GM12878 (cell line): Measurements from ENCODE around the gene HMCN2. TPM values are rescaled to one million over a fixed set of nuclear protein-coding genes. Genes with fewer than 3 reads are reported as not detected.

Experiments used
- ATAC-seq: fragments of 200-7000 bp; cut with Tn5 transposase; 3 replicates; pipeline ENCODE4 v1.9.1; 2020; ENCODE audit warnings: mild to moderate bottlenecking, moderate library complexity
- BruUV-seq: library from RNA; stranded (reverse); fragments of 400-500 nt; replicated peaks from 2 replicates; lab custom pipeline; 2021; lab: Mats Ljungman, UMichigan
- CTCF ChIA-PET: fragments of 300-600 bp; sonication (Branson Sonifier 250); formaldehyde crosslinking; extraction: SDS; loops from one replicate; lab custom pipeline; 2021; ENCODE audit warnings: inconsistent platforms; lab: Yijun Ruan, JAX
- POLR2A ChIA-PET: fragments of 350-600 bp; formaldehyde crosslinking; extraction: SDS; loops from one replicate; lab custom pipeline; 2021; ENCODE audit warnings: inconsistent platforms; lab: Charles Lee
- RAD21 ChIA-PET: fragments of 300-600 bp; sonication (Branson Sonifier 250); formaldehyde crosslinking; loops from one replicate; lab custom pipeline; 2023; ENCODE audit warnings: antibody characterized with exemption; ENCODE audit not compliant: unreplicated experiment; lab: Charles Lee
- SMC1A ChIA-PET: fragments of 300-600 bp; sonication (Branson Sonifier 250); formaldehyde crosslinking; loops from one replicate; lab custom pipeline; 2023; ENCODE audit not compliant: unreplicated experiment, uncharacterized antibody; lab: Charles Lee
- DNase-seq: peaks from one replicate; pipeline ENCODE4 v3.0.0-alpha.2; 2011; ENCODE audit warnings: low read depth, low spot score
- FAIRE-seq: peaks from 3 replicates; lab custom pipeline; 2011; peaks lifted over from hg19 to GRCh38; lab: Jason Lieb, UNC
- H2AFZ ChIP-seq: 2 replicates; pipeline ENCODE4 v1.6.0; 2011; ENCODE audit warnings: low read depth, low read length, control low read depth; ENCODE audit not compliant: control insufficient read depth
- H3K27ac ChIP-seq: 2 replicates; pipeline ENCODE4 v1.5.1; 2011; ENCODE audit warnings: control low read depth; ENCODE audit not compliant: control insufficient read depth, insufficient read depth
- H3K27me3 ChIP-seq, 2 experiments: replicated peaks in 1 of 2; 2 replicates each; pipeline versions ENCODE4 v1.6.0 to v1.6.1; 2011; ENCODE audit warnings: low read length in 1 of 2; ENCODE audit not compliant: control insufficient read depth in 2 of 2, insufficient read depth in 2 of 2
- H3K36me3 ChIP-seq, 2 experiments: 2 replicates each; pipeline ENCODE4 v1.5.1; 2011; ENCODE audit warnings: low read length in 1 of 2; ENCODE audit not compliant: control insufficient read depth in 2 of 2, insufficient read depth in 2 of 2
- H3K4me1 ChIP-seq: 2 replicates; pipeline ENCODE4 v1.6.1; 2011; ENCODE audit warnings: mild to moderate bottlenecking, low read length, moderate library complexity, mixed read lengths; ENCODE audit not compliant: control insufficient read depth, insufficient read depth
- H3K4me2 ChIP-seq: 2 replicates; pipeline ENCODE4 v1.6.0; 2011; ENCODE audit warnings: control low read depth; ENCODE audit not compliant: control insufficient read depth, insufficient read depth
- H3K4me3 ChIP-seq: fragments of 200-600 bp; sonication (generic); 2 replicates; pipeline ENCODE4 v1.5.1; 2016
- H3K79me2 ChIP-seq: 2 replicates; pipeline ENCODE4 v1.6.0; 2011; ENCODE audit warnings: low read length; ENCODE audit not compliant: control insufficient read depth, insufficient read depth
- H3K9ac ChIP-seq: 2 replicates; pipeline ENCODE4 v1.8.0; 2011; ENCODE audit warnings: low read length, control low read depth, mixed read lengths; ENCODE audit not compliant: control insufficient read depth, insufficient read depth
- H3K9me3 ChIP-seq: replicated peaks from 3 replicates; pipeline ENCODE4 v1.5.1; 2011; ENCODE audit warnings: mild to moderate bottlenecking, low read length; ENCODE audit not compliant: control insufficient read depth, insufficient read depth
- H4K20me1 ChIP-seq: 2 replicates; pipeline ENCODE4 v1.6.0; 2011; ENCODE audit not compliant: control insufficient read depth, insufficient read depth
- BACH1 ChIP-seq: fragments of 450-650 bp; IDR thresholded peaks from 2 replicates; pipeline ENCODE4 v1.6.1; 2017; ENCODE audit warnings: mild to moderate bottlenecking, borderline replicate concordance
- HCFC1 ChIP-seq: fragments of 150-350 bp; IDR thresholded peaks from 2 replicates; pipeline ENCODE4 v1.6.1; 2014; ENCODE audit warnings: low read length
- HDGF ChIP-seq: fragments of 450-650 bp; IDR thresholded peaks from 2 replicates; pipeline ENCODE4 v1.6.1; 2016; ENCODE audit warnings: antibody characterized with exemption
- MAX ChIP-seq: IDR thresholded peaks from 2 replicates; pipeline ENCODE4 v1.6.1; 2012; ENCODE audit warnings: low read depth, low read length, improper control_type of control experiment
- MEF2A ChIP-seq: IDR thresholded peaks from 2 replicates; pipeline ENCODE4 v1.6.1; 2011; ENCODE audit warnings: low read depth, mild to moderate bottlenecking, low read length, moderate library complexity; ENCODE audit not compliant: insufficient read depth
- MYB ChIP-seq: fragments of 150-350 bp; IDR thresholded peaks from 2 replicates; pipeline ENCODE4 v1.6.1; 2014; ENCODE audit warnings: mild to moderate bottlenecking, low read depth, low read length, borderline replicate concordance
- NFYA ChIP-seq: IDR thresholded peaks from 2 replicates; pipeline ENCODE4 v1.6.1; 2011; ENCODE audit warnings: low read depth, mild to moderate bottlenecking, low read length, improper control_type of control experiment, borderline replicate concordance
- NR2C1 ChIP-seq: fragments of 450-650 bp; IDR thresholded peaks from 2 replicates; pipeline ENCODE4 v1.6.1; 2017; ENCODE audit warnings: antibody characterized with exemption, mild to moderate bottlenecking, moderate library complexity
- PBX3 ChIP-seq: IDR thresholded peaks from 2 replicates; pipeline ENCODE4 v1.6.1; 2011; ENCODE audit warnings: mild to moderate bottlenecking, low read depth, low read length, moderate library complexity; ENCODE audit not compliant: insufficient replicate concordance
- RCOR1 ChIP-seq: conservative IDR thresholded peaks from 2 replicates; pipeline ENCODE4 v1.6.1; 2012; ENCODE audit warnings: low read depth, low read length, improper control_type of control experiment
- TCF12 ChIP-seq: IDR thresholded peaks from 2 replicates; pipeline ENCODE4 v1.6.1; 2011; ENCODE audit warnings: low read depth, mild to moderate bottlenecking, low read length
- YBX1 ChIP-seq: fragments of 450-650 bp; IDR thresholded peaks from 2 replicates; pipeline ENCODE4 v1.6.1; 2016; ENCODE audit warnings: antibody characterized with exemption
- ZNF217 ChIP-seq: fragments of 450-650 bp; IDR thresholded peaks from 2 replicates; pipeline ENCODE4 v1.6.1; 2017; ENCODE audit warnings: antibody characterized with exemption, mild to moderate bottlenecking
- ZZZ3 ChIP-seq: IDR thresholded peaks from 2 replicates; pipeline ENCODE4 v1.6.1; 2011; ENCODE audit warnings: low read depth; ENCODE audit not compliant: control insufficient read depth, insufficient read length
- whole genome bisulfite sequencing: methylation state at CpG from one replicate; pipeline ENCODE4 v1.1.6; 2016; ENCODE audit warnings: low lambda C conversion rate; ENCODE audit not compliant: insufficient replicate concordance, insufficient coverage; ENCODE audit errors: missing lambda C conversion rate; 5-methylcytosine and 5-hydroxymethylcytosine counted together
- in situ Hi-C: fragments of 300-500 bp; cut with MboI; formaldehyde crosslinking; loops from 9 replicates; pipeline ENCODE4 v1.14.3; 2018; ENCODE audit warnings: mixed read lengths
- intact Hi-C: fragments of 100-400 bp; cut with micrococcal nuclease; formaldehyde crosslinking; loops from one replicate; pipeline ENCODE4 v1.14.2; 2022; ENCODE audit not compliant: unreplicated experiment
- polyA plus RNA-seq, 11 experiments: library from polyadenylated mRNA; depleted of rRNA in 4 of 11; unstranded in 6 of 11; stranded (reverse) in 5 of 11; fragments of >200 nt; fragmentation: Nextera tagmentation in 4 of 11; fragmentation: Illumina TruSeq in 1 of 11; extraction: Ambion mirVana in 4 of 11; extraction: Trizol in 1 of 11; gene quantifications; 1 replicate in 1 of 11; 2 replicates in 10 of 11; pipeline versions ENCODE4 v1.2.1 to v1.2.3, GENCODE V29; 2011 to 2016; ENCODE audit warnings: inconsistent platforms in 2 of 11, missing spikeins in 2 of 11, low read depth in 1 of 11
- total RNA-seq, 4 experiments: library from RNA; depleted of rRNA in 3 of 4; stranded (reverse); fragments of >200 nt in 3 of 4; fragmentation: Illumina TruSeq in 1 of 4; extraction: Trizol in 1 of 4; gene quantifications; 2 replicates each; pipeline versions ENCODE4 v1.2.1 to v1.2.3, GENCODE V29; 2013 to 2021
- TF ChIP-seq, protein P1 (sequence below): IDR thresholded peaks from 2 replicates; pipeline ENCODE4 v1.6.1; 2011; ENCODE audit warnings: low read depth, mild to moderate bottlenecking, low read length, moderate library complexity, borderline replicate concordance; ENCODE audit errors: extremely low read depth
- TF ChIP-seq, protein P2 (sequence below): fragments of 450-650 bp; IDR thresholded peaks from 2 replicates; pipeline ENCODE4 v1.6.1; 2018; ENCODE audit warnings: mild to moderate bottlenecking, low read depth, moderate library complexity; ENCODE audit not compliant: partially characterized antibody
- TF ChIP-seq, protein P3 (sequence below): fragments of 450-650 bp; IDR thresholded peaks from 2 replicates; pipeline ENCODE4 v1.6.1; 2017; ENCODE audit warnings: mild to moderate bottlenecking

The HMCN2 gene
- total and polyA plus RNA-seq, 10 of the 15 experiments (the other 5 are each of a cell fraction or from before 2014, with no cell fraction given): 0.04 TPM; not detected in 9

DNA sequence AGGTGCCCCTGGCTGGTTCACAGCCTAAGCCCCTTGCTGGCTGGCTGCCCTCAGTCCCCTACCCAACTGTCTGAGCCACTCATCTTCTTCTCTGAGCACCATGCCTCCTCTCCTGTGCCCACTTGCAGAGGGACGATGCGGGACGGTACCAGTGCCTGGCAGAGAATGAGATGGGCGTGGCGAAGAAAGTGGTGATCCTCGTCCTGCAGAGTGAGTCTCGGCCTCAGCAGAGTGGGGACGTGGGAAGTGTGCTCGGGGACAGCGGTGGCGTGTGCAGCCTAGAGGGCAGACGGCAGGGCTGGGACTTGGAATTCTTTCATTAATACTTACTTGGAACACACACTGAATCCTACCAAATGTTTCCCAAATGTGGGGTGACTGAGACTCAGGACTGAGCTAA lies 144.9 kb downstream of the HMCN2 start (continued):
- no peak for TF ChIP-seq YBX1
- TF ChIP-seq HDGF: no peak
- TF ChIP-seq ZZZ3: no peak
- no peak for TF ChIP-seq BACH1
- TF ChIP-seq, protein P1, sequence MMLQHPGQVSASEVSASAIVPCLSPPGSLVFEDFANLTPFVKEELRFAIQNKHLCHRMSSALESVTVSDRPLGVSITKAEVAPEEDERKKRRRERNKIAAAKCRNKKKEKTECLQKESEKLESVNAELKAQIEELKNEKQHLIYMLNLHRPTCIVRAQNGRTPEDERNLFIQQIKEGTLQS: no peak
- no peak for TF ChIP-seq TCF12
- no peak for TF ChIP-seq ZNF217
- TF ChIP-seq NFYA: no peak

DNA sequence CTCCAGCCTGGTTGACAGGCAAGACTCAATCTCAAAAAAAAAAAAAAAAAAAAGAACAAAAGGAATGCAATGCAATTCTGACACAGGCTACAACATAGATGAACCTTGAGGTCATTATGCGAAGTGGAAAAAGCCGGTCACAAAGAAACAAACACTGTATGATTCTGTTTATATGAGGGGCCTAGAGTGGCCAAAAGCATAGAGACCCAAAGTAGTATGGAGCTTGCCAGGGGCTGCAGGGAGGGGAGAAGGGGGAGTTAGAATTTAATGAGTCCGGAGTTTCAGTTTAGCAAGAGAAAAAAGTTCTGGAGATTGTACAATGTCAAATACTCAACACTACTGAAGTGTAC lies 146.0 kb downstream of the HMCN2 start:
- Histone ChIP-seq H3K79me2 (no peaks in the 10 kb centered on the region), H3K36me3 (no peaks in the 10 kb centered on the region), H3K27ac (no peak overlapping the region), H3K9me3 (no peaks in the 10 kb centered on the region), H2AFZ (no peak overlapping the region), H3K9ac (no peak overlapping the region), H4K20me1 (no peaks in the 10 kb centered on the region), H3K4me1 (no peaks in the 10 kb centered on the region), H3K4me3 (no peak overlapping the region), H3K4me2 (no peak overlapping the region), H3K27me3 (no peaks in the 10 kb centered on the region)
- ChIA-PET RAD21 (no interaction called here), POLR2A (no interaction called here), SMC1A (no interaction called here), CTCF (no interaction called here)
- BruUV-seq: no TSS peak
- ATAC-seq (no peak), DNase-seq (no peak), FAIRE-seq (no peak)
- 95% methylated on average over 3 of the region's 3 CpGs for WGBS
- in situ Hi-C loops: no loop called here
- intact Hi-C loops: no loop called here
- TF ChIP-seq MYB (no peak), HCFC1 (no peak), RCOR1 (no peak), MEF2A (no peak), MAX (no peak), PBX3 (no peak), NR2C1 (no peak)
- TF ChIP-seq, protein P2, sequence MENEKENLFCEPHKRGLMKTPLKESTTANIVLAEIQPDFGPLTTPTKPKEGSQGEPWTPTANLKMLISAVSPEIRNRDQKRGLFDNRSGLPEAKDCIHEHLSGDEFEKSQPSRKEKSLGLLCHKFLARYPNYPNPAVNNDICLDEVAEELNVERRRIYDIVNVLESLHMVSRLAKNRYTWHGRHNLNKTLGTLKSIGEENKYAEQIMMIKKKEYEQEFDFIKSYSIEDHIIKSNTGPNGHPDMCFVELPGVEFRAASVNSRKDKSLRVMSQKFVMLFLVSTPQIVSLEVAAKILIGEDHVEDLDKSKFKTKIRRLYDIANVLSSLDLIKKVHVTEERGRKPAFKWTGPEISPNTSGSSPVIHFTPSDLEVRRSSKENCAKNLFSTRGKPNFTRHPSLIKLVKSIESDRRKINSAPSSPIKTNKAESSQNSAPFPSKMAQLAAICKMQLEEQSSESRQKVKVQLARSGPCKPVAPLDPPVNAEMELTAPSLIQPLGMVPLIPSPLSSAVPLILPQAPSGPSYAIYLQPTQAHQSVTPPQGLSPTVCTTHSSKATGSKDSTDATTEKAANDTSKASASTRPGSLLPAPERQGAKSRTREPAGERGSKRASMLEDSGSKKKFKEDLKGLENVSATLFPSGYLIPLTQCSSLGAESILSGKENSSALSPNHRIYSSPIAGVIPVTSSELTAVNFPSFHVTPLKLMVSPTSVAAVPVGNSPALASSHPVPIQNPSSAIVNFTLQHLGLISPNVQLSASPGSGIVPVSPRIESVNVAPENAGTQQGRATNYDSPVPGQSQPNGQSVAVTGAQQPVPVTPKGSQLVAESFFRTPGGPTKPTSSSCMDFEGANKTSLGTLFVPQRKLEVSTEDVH: no peak
- TF ChIP-seq, protein P3, sequence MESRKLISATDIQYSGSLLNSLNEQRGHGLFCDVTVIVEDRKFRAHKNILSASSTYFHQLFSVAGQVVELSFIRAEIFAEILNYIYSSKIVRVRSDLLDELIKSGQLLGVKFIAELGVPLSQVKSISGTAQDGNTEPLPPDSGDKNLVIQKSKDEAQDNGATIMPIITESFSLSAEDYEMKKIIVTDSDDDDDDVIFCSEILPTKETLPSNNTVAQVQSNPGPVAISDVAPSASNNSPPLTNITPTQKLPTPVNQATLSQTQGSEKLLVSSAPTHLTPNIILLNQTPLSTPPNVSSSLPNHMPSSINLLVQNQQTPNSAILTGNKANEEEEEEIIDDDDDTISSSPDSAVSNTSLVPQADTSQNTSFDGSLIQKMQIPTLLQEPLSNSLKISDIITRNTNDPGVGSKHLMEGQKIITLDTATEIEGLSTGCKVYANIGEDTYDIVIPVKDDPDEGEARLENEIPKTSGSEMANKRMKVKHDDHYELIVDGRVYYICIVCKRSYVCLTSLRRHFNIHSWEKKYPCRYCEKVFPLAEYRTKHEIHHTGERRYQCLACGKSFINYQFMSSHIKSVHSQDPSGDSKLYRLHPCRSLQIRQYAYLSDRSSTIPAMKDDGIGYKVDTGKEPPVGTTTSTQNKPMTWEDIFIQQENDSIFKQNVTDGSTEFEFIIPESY: no peak
